GM21526 (cell line): ENCODE measurements around the gene PDE10A.
"Not testable (repeated sequence)": the region's sequence is repeated elsewhere in the genome, so short reads cannot be mapped to it uniquely, and the experiment has no call there.

Experiments used
- ATAC-seq: cut with Tn5 transposase; IDR thresholded peaks from one replicate; pipeline ENCODE4 v1.9.1; 2021; ENCODE audit warnings: moderate library complexity; ENCODE audit not compliant: unreplicated experiment, low FRiP score

Gene PDE10A

DNA sequence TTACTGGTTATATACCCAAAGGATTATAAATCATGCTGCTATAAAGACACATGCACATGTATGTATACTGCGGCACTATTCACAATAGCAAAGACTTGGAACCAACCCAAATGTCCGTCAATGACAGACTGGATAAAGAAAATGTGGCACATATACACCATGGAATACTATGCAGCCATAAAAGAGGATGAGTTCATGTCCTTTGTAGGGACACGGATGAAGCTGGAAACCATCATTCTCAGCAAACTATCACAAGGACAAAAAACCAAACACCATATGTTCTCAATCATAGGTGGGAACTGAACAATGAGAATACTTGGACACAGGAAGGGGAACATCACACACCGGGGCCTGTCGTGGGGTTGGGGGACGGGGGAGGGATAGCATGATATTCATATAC, 104.9 kb downstream of the PDE10A start:
- not testable (repeated sequence) for ATAC-seq

DNA sequence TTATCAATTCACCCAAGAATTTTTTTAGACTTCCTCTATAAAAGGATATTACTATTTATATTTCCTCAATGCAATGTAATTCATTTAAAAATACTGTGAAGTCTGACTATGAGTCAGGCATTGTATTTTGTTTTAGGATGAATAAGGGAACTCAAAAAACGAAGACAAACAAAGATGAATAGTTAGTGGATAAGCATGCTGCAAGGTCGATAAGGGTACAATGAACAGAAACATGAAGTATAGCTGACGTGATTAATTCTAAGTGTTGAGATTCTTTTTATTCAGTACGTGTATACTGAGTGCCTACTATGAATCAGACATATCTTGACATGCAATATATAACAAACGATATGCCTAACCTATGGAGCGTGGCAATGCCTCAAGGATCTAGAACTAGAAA, 105.4 kb downstream of the PDE10A start:
- no peak for ATAC-seq

- no peak for ATAC-seq
Observed at GRCh38 chr6:165556116-165556843, 106.8 kb downstream of the PDE10A start.

DNA sequence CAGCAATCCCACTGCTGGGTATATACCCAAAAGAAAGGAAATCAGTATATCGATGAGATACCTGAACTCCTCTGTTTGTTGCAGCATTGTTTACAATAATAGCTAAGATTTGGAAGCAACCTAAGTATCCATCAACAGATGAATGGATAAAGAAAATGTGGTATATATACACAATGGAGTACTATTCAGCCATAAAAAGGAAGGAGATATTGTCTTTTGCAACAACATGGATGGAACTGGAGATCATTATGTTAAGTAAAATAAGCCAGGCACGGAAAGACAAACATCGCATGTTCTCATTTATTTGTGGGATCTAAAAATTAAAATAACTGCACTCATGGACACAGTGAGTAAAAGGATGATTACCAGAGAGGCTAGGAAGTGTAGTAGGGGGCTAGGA, 108.4 kb downstream of the PDE10A start:
- ATAC-seq: not testable (repeated sequence)

DNA sequence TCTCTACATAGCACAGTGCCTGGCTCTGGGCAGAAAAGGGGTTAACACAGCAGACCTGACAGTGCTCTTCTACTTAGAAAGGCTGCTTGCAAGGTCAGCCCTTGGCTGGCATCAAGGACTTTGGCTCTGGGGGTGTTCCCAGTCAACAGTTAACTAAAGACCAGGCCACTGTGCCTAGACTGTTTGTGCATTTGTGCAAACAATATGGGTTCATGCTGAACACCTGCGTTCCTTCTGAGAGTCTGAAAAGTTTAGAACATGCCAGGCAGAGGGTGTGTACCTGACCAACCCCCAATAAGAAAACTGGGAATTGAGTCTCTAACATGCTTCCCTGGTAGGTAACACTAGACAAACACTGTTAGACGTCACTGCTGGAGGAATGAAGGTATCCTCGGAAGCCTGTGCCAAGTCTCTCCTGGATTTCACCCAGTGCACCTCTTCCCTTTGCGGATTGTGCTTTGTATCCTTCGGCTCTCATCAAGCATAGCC, 110.7 kb downstream of the PDE10A start:
- ATAC-seq: no peak

- no peak for ATAC-seq
Observed at GRCh38 chr6:165551828-165552227, 111.2 kb downstream of the PDE10A start.

DNA sequence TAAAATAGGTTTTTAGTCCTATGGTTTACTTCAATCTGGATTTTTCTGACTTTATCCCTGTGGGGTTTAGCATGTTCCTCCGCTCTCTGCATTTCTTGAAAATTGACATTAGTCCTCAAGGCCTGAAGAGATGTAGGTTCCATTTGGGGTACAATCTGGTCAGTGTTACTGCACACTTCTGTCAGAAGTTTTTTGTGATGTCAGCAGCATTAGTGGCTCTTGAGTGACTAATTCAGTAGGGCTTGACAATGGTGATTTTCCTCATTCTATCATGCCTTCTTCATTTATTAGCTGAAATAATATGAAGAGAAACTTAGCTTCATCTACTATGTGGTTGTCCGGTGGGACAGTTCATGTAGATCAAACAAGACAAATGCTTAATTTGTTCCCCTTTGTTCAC, 114.6 kb downstream of the PDE10A start:
- ATAC-seq: no peak

DNA sequence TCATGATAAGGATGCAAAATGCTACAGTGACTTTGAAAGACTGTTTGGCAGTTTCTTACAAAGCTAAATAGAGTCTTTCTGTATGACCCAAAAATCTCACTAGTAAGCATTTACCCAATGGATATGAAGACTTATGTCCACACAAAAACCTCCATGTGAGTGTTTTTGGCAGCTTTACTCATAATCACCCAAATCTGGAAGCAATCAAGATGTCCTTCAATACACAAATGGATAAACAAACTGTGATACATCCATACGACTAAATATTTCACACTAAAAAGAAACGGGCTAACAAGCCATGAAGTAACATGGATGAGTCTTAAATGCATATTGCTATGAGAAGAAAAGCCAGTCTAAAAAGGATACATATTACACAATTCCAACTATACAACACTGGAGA, 117.2 kb downstream of the PDE10A start:
- no peak for ATAC-seq

GRCh38 chr6:165543781-165544180, 119.3 kb downstream of the PDE10A start:
- ATAC-seq: no peak

DNA sequence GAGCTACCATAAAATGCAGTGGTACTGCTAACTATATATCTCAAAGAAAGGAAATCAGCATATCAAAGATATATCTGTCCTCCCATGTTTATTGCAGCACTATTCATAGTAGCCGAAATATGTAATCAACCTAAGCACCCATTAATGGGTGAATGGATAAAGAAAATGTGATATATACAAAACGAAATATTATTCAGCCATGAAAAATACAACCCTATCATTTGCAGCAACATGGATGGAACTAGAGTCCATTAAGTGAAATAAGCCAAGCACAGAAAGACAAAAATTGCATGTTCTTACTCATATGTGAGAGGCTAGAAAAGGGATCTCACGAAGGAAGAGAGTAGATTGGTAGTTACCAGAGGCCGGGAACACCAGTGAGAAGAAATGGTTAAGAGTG, 126.1 kb downstream of the PDE10A start:
- ATAC-seq: no peak

DNA sequence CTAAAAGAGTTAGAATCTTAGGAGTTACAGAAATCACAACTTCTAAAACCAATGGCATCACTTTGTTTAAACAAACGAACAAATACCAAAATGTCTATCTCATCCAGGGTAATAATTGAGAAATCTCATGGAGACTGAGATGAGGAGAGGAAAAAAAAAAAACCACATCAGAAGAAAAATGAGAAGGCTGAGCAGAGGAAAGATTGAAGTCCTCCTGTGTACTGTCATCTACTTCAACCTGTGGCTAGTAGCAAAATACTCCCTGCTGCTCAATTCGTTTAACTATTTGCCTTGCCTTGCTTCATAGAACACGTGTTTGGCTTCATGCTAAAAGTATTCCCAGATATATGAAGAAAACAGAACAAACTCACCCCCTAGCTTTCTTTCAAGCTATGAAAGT, 143.7 kb downstream of the PDE10A start:
- ATAC-seq: no peak

- no peak for ATAC-seq
Observed at GRCh38 chr6:165515963-165516624, 146.9 kb downstream of the PDE10A start.

GRCh38 chr6:165514621-165515020, 148.4 kb downstream of the PDE10A start:
- ATAC-seq: no peak

GRCh38 chr6:165511807-165512206, 151.2 kb downstream of the PDE10A start:
- ATAC-seq: peak; percentile 92

DNA sequence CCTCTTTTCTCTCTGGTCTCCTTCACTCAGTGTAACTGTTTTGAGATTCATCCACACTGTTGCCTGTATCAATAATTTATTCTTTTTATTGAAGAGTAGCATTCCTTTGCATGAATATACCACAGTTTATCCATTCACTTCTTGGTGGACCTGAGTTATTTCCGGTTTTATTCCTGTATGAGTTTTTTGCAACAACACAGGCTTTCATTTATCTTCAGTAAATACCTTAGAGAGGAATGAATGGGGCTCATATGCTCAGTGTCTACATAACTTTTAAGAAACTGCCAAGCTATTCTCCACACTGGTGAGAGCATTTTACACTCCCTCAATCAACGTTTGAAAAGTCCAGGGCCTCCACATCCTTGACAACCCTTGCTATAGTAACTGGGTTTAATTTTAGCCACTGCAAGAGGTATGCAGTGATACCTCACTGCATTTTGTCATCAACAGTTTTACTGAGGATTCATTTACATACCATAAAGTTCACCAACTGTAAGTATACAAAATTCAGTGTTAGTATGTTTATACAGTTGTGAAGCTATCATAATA, 154.6 kb downstream of the PDE10A start:
- no peak for ATAC-seq

- no peak for ATAC-seq
Observed at GRCh38 chr6:165506657-165507056, 156.4 kb downstream of the PDE10A start.

- ATAC-seq: not testable (repeated sequence)
Observed at GRCh38 chr6:165500214-165500907, 162.7 kb downstream of the PDE10A start.

DNA sequence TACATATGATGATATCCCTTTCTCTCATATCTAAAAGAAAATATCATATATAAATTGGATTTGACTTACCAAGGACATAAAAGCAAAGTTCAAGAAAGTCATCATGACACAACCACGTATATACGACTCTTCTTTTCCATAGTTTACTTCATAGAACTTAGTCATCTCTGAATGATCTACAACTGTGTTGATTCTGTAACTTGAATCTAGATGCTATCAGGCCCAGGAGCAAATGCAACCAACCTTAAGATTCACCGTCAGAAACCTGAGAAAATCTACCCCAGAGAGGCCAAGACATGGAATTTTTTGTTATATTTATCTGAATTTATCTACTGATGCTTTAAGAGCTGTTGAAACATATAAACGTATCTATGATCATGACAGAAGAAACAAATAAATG, 165.6 kb downstream of the PDE10A start:
- ATAC-seq: no peak

DNA sequence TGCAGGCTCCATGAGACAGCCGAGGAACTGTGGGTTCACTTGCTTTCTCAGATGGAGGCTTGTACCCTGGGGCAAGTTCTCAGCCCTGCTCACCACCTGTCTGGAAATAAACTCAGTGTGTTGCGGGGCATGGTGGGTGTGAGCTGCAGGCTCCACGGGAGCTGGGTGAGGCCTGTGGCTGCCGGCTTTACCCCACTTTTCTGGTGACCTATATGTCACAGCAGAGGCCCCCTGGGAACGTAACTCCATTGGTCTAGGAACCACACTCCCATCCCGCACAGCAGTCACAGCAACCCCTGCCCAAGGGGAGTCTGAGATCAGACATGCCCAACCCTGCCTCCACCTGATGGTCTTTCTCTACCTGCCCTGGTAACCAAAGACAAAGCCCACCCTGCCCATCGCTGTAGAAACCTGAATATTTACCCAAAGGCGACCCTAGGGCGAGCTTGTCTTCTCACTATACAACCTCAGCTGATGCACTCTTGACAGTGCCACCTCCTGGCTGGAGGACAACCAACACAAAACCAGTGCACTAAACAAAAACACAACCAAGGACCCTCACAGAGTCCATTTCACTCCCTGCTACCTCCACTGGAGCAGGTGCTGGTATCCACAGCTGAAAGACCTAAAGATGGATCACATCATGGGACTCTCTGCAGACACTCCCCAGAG, 174.3 kb downstream of the PDE10A start:
- ATAC-seq: no peak

- no peak for ATAC-seq
Observed at GRCh38 chr6:165487950-165488349, 175.1 kb downstream of the PDE10A start.

- ATAC-seq: no peak
Observed at GRCh38 chr6:165487347-165487746, 175.7 kb downstream of the PDE10A start.
